ENCODE results near the gene GSG1L. TPM values are rescaled to one million over a fixed set of nuclear protein-coding genes. Genes with fewer than 3 reads are reported as not detected.

The GSG1L gene
- polyA plus RNA-seq, 3 donors: not detected

DNA sequence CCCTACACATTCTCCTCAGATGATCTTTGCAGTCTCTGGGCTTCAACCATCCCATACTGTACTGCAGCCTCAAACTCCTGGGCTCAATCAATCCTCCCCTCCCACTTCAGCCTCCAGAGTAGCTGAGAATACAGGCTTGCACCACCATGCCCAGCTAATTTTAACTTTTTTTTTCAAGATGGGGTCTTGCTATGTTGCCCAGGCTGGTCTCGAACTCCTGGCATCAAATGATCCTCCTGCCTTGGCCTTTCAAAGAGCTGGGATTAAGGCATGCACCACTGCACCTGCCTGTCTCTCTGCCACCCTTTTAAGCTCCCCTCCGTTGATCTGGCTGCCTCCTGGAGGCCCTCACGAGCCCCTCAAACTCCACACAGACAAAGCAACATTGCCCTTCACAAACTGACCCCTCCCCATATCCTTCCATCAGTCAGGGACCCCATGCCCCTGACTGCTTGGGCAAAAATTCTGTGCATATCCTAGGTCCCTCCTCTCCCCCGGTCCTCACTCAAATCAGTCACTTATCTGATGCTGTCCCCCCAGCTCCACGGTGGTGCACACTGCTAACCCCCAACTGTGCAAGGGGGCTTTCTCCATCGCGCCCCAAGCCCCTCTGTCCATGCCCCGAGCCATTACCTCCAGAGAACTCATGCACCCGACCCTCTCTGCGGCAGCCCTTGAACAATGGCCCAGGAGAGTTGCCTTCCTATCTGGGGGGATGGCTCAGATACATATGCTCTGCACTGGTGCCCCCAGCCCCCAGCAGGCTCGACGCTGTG, 260.7 kb downstream of the GSG1L start:
- H3K4me1 Mint-ChIP-seq: no peaks in the 10 kb centered on the region
- Histone ChIP-seq H3K79me2 (ENCODE audit: insufficient read depth, low read length) (no peaks in the 10 kb centered on the region), H2AFZ (ENCODE audit: insufficient read depth, low read depth, low read length, poor library complexity, severe bottlenecking) (no peak overlapping the region), H3K27me3 (ENCODE audit: control insufficient read depth in 2 of 2, insufficient read depth in 2 of 2, low read length in 2 of 2) (no peaks in the 10 kb centered on the region), H3K4me1 (ENCODE audit: control insufficient read depth in 1 of 2, insufficient read depth in 2 of 2, low read length in 2 of 2) (no peaks in the 10 kb centered on the region), H3K9me3 (replicated peaks in 1 of 2; ENCODE audit: control insufficient read depth in 1 of 2, insufficient read depth in 1 of 2, low read length in 2 of 2) (no peaks in the 10 kb centered on the region), H3K4me2 (replicated peaks; ENCODE audit: extremely low read depth, low read length, poor library complexity, severe bottlenecking) (no peak overlapping the region), H3K27ac (ENCODE audit: low read depth in 1 of 2, low read length in 2 of 2) (no peak overlapping the region), H3K36me3 (replicated peaks in 1 of 2; ENCODE audit: control insufficient read depth in 1 of 2, insufficient read depth in 2 of 2, low read length in 2 of 2) (no peaks in the 10 kb centered on the region), H3K4me3 (replicated peaks in 1 of 3; ENCODE audit: low read depth in 2 of 3, low read length in 3 of 3) (no peak overlapping the region), H3K9ac (ENCODE audit: insufficient read depth, low read length, poor library complexity, severe bottlenecking) (no peak overlapping the region), H4K20me1 (ENCODE audit: insufficient read depth, low read length) (no peaks in the 10 kb centered on the region)
- H3K9me3 Mint-ChIP-seq: no peaks in the 10 kb centered on the region
- H3K27ac Mint-ChIP-seq: no peak overlapping the region
- no peak overlapping the region for H3K4me3 Mint-ChIP-seq
- WGBS (ENCODE audit: insufficient coverage): 71% methylated on average over 11 of the region's 12 CpGs
- TF ChIP-seq, protein P1, sequence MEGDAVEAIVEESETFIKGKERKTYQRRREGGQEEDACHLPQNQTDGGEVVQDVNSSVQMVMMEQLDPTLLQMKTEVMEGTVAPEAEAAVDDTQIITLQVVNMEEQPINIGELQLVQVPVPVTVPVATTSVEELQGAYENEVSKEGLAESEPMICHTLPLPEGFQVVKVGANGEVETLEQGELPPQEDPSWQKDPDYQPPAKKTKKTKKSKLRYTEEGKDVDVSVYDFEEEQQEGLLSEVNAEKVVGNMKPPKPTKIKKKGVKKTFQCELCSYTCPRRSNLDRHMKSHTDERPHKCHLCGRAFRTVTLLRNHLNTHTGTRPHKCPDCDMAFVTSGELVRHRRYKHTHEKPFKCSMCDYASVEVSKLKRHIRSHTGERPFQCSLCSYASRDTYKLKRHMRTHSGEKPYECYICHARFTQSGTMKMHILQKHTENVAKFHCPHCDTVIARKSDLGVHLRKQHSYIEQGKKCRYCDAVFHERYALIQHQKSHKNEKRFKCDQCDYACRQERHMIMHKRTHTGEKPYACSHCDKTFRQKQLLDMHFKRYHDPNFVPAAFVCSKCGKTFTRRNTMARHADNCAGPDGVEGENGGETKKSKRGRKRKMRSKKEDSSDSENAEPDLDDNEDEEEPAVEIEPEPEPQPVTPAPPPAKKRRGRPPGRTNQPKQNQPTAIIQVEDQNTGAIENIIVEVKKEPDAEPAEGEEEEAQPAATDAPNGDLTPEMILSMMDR (IDR thresholded peaks at IDR 0.05): no peak
- no peaks in the 10 kb centered on the region for H3K36me3 Mint-ChIP-seq
- intact Hi-C loops (cut with micrococcal nuclease): no loop called here
- peaks cover 7 to 9% (median 8%) of the 10 kb centered on the region in 3 donors for H3K27me3 Mint-ChIP-seq (ENCODE audit: low read depth in 3 of 3)
- DNase-seq: no peak

DNA sequence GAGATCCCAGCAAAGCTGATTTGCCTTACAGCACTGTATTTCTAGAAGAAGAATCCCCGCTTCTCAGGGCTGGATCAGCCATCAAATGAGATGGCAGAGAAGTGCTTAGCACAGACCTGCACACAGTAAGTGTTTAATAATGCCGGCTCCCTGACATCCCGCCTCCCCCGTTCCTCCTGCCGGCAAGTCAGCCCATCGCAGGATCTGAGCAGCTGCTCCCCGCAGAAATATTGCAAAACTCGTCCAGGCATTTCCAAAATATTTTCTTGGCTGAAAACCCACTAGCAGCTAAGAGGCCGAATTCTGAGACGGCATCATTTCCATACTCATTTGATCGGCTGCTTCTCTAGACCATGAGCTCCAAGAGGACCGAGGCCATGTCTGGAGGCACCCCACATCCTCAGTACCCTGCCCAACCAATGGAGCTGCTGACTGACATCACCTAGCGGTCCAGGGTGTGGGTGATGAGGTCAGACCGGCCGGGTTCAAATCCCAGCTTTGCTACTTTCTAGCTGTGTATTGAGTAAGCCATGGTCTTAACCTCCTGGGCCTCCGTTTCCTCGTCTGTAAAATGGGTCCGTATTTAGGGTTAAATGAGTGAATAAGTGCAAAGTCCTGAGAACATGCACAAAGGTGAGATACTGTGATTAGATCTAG, 262.1 kb downstream of the GSG1L start:
- H3K27ac Mint-ChIP-seq: no peak overlapping the region

More for the DNA sequence above, 262.1 kb downstream of the GSG1L start:
- H4K20me1 ChIP-seq (ENCODE audit: insufficient read depth, low read length): no peaks in the 10 kb centered on the region
- no peaks in the 10 kb centered on the region for H3K4me1 Mint-ChIP-seq
- no peaks in the 10 kb centered on the region for H3K36me3 ChIP-seq (replicated peaks in 1 of 2; ENCODE audit: control insufficient read depth in 1 of 2, insufficient read depth in 2 of 2, low read length in 2 of 2)
- H3K9me3 Mint-ChIP-seq: no peaks in the 10 kb centered on the region
- no peaks in the 10 kb centered on the region for H3K4me1 ChIP-seq (ENCODE audit: control insufficient read depth in 1 of 2, insufficient read depth in 2 of 2, low read length in 2 of 2)
- TF ChIP-seq, protein P1 (IDR thresholded peaks at IDR 0.05): no peak
- no peaks in the 10 kb centered on the region for H3K9me3 ChIP-seq (replicated peaks in 1 of 2; ENCODE audit: control insufficient read depth in 1 of 2, insufficient read depth in 1 of 2, low read length in 2 of 2)
- peaks cover 8 to 11% (median 9%) of the 10 kb centered on the region in 3 donors for H3K27me3 Mint-ChIP-seq (ENCODE audit: low read depth in 3 of 3)
- H3K79me2 ChIP-seq (ENCODE audit: insufficient read depth, low read length): no peaks in the 10 kb centered on the region
- no peak overlapping the region for H3K4me3 Mint-ChIP-seq
- intact Hi-C loops (cut with micrococcal nuclease): no loop called here
- H3K27me3 ChIP-seq (ENCODE audit: control insufficient read depth in 2 of 2, insufficient read depth in 2 of 2, low read length in 2 of 2): no peaks in the 10 kb centered on the region
- WGBS (ENCODE audit: insufficient coverage): 90% methylated on average over 18 of the region's 18 CpGs
- no peak overlapping the region for H2AFZ ChIP-seq (ENCODE audit: insufficient read depth, low read depth, low read length, poor library complexity, severe bottlenecking)
- H3K4me2 ChIP-seq (replicated peaks; ENCODE audit: extremely low read depth, low read length, poor library complexity, severe bottlenecking): no peak overlapping the region
- no peak overlapping the region for H3K27ac ChIP-seq (ENCODE audit: low read depth in 1 of 2, low read length in 2 of 2)
- no peak overlapping the region for H3K4me3 ChIP-seq (replicated peaks in 1 of 3; ENCODE audit: low read depth in 2 of 3, low read length in 3 of 3)
- no peak for DNase-seq
- no peak overlapping the region for H3K9ac ChIP-seq (ENCODE audit: insufficient read depth, low read length, poor library complexity, severe bottlenecking)
- no peaks in the 10 kb centered on the region for H3K36me3 Mint-ChIP-seq

Measured in CD14-positive monocyte (primary cell).